ENCODE data around the gene ZNF439.
A peak's percentile ranks its signal among the peaks of the same experiment; 100 is the strongest.

The ZNF439 gene

GRCh38 chr19:11813703-11814028 is 34.9 kb upstream of the ZNF439 start:
- no peak for TF ChIP-seq PATZ1 (CRISPR knock-in tag; IDR thresholded peaks at IDR 0.05; ENCODE audit: borderline replicate concordance)
- peak; percentile 72 for ATAC-seq

GRCh38 chr19:11814029-11814699 is 34.4 kb upstream of the ZNF439 start, which contains the start of gene ZNF440:
Gene ZNF440 (plus strand): TSS chr19:11814273. CDS start chr19:11814448, 175 bp downstream.
- peak; percentile 99 for ATAC-seq
- TF ChIP-seq PATZ1 (CRISPR knock-in tag; IDR thresholded peaks at IDR 0.05; ENCODE audit: borderline replicate concordance), result no peak
- TF ChIP-seq CSDC2 (CRISPR knock-in tag; IDR thresholded peaks at IDR 0.05), result no peak
- no peak for TF ChIP-seq ARNTL (CRISPR knock-in tag; IDR thresholded peaks at IDR 0.05; ENCODE audit: borderline replicate concordance, low read depth)
- TF ChIP-seq ZNF70 (CRISPR knock-in tag; IDR thresholded peaks at IDR 0.05), result no peak
- no peak for TF ChIP-seq OSR1 (CRISPR knock-in tag; IDR thresholded peaks at IDR 0.05)
- TF ChIP-seq PPARA (CRISPR knock-in tag; IDR thresholded peaks at IDR 0.05; ENCODE audit: borderline replicate concordance), result no peak
- no peak for TF ChIP-seq ZC3H10 (CRISPR knock-in tag; IDR thresholded peaks at IDR 0.05)
- no peak for TF ChIP-seq ZNF565 (CRISPR knock-in tag; conservative IDR thresholded peaks at IDR 0.05; ENCODE audit: low read depth)
- no peak for TF ChIP-seq TSHZ2 (CRISPR knock-in tag; IDR thresholded peaks at IDR 0.05)
- TF ChIP-seq CSRNP3 (CRISPR knock-in tag; IDR thresholded peaks at IDR 0.05), result no peak
- TF ChIP-seq GLIS3 (CRISPR knock-in tag; IDR thresholded peaks at IDR 0.05), result no peak; the same call in 1 of the 2 replicates
- TF ChIP-seq ZFP3 (CRISPR knock-in tag; IDR thresholded peaks at IDR 0.05), result no peak
- no peak for TF ChIP-seq ZNF8 (CRISPR knock-in tag; IDR thresholded peaks at IDR 0.05)
- TF ChIP-seq RARB (CRISPR knock-in tag; IDR thresholded peaks at IDR 0.05), result no peak
- TF ChIP-seq SNAI2 (CRISPR knock-in tag; IDR thresholded peaks at IDR 0.05), result no peak
- no peak for TF ChIP-seq TCF4 (CRISPR knock-in tag; IDR thresholded peaks at IDR 0.05; ENCODE audit: borderline replicate concordance)

GRCh38 chr19:11814700-11815035 is 33.9 kb upstream of the ZNF439 start:
- ATAC-seq, result peak; percentile 66
- no peak for TF ChIP-seq RARB (CRISPR knock-in tag; IDR thresholded peaks at IDR 0.05)
- no peak for TF ChIP-seq BACH2 (CRISPR knock-in tag; IDR thresholded peaks at IDR 0.05; ENCODE audit: borderline replicate concordance)
- no peak for TF ChIP-seq POU6F1 (CRISPR knock-in tag; IDR thresholded peaks at IDR 0.05; ENCODE audit: borderline replicate concordance, low read depth)
- TF ChIP-seq PATZ1 (CRISPR knock-in tag; IDR thresholded peaks at IDR 0.05; ENCODE audit: borderline replicate concordance), result no peak
- TF ChIP-seq TCF4 (CRISPR knock-in tag; IDR thresholded peaks at IDR 0.05; ENCODE audit: borderline replicate concordance), result no peak
- no peak for TF ChIP-seq CREB5 (CRISPR knock-in tag; IDR thresholded peaks at IDR 0.05; ENCODE audit: low read depth)
- no peak for TF ChIP-seq ZNF565 (CRISPR knock-in tag; conservative IDR thresholded peaks at IDR 0.05; ENCODE audit: low read depth)
- TF ChIP-seq TOX (CRISPR knock-in tag; IDR thresholded peaks at IDR 0.05; ENCODE audit: borderline replicate concordance), result no peak
